ENCODE data around the gene FAF1.
"Not testable (repeated sequence)": the region's sequence is repeated elsewhere in the genome, so short reads cannot be mapped to it uniquely, and the experiment has no call there.

The FAF1 gene

GRCh38 chr1:50894340-50894739, 65.7 kb downstream of the FAF1 start:
- no peaks in the 10 kb centered on the region for H3K27me3 ChIP-seq (ENCODE audit: control insufficient read depth, low read length)
- no peak overlapping the region for H3K27ac ChIP-seq (ENCODE audit: low read depth, low read length)
- H3K79me2 ChIP-seq (ENCODE audit: control insufficient read depth, low read length): peaks cover 76% of the 10 kb centered on the region
- no peaks in the 10 kb centered on the region; the same call in 1 of the 2 replicates for H3K9me2 ChIP-seq (replicated peaks; ENCODE audit: control insufficient read depth, low read length)
- peaks cover 21% of the 10 kb centered on the region for H3K9me3 ChIP-seq (ENCODE audit: control insufficient read depth, insufficient read depth, low read length)
- H3K36me3 ChIP-seq (ENCODE audit: control insufficient read depth, low read length): peaks cover 30% of the 10 kb centered on the region
- no peaks in the 10 kb centered on the region for H3K4me1 ChIP-seq (ENCODE audit: control insufficient read depth, low read length)
- H4K20me1 ChIP-seq (ENCODE audit: control insufficient read depth, insufficient read depth, low read depth, low read length): 0 out of 2 replicates have a peak, but pooled peaks cover 5% of the 10 kb centered on the region
- no peak overlapping the region for H3K4me3 ChIP-seq (ENCODE audit: low read length)
- H3F3A ChIP-seq (ENCODE audit: control insufficient read depth, insufficient read depth): no peaks in the 10 kb centered on the region
- TF ChIP-seq EZH2phosphoT487 (IDR thresholded peaks at IDR 0.05; ENCODE audit: borderline replicate concordance, low read length): no peak
- no peak for TF ChIP-seq CTCF (IDR thresholded peaks at IDR 0.05; ENCODE audit: low read depth, low read length, poor library complexity, severe bottlenecking)
- H3K4me2 ChIP-seq (ENCODE audit: low read length): no peak overlapping the region

- H3F3A ChIP-seq (ENCODE audit: control insufficient read depth, insufficient read depth): no peaks in the 10 kb centered on the region
- H3K9me3 ChIP-seq (ENCODE audit: control insufficient read depth, insufficient read depth, low read length): peaks cover 21% of the 10 kb centered on the region
- no peaks in the 10 kb centered on the region; the same call in 1 of the 2 replicates for H3K9me2 ChIP-seq (replicated peaks; ENCODE audit: control insufficient read depth, low read length)
- H3K4me1 ChIP-seq (ENCODE audit: control insufficient read depth, low read length): no peaks in the 10 kb centered on the region
- H4K20me1 ChIP-seq (ENCODE audit: control insufficient read depth, insufficient read depth, low read depth, low read length): 0 out of 2 replicates have a peak, but pooled peaks cover 5% of the 10 kb centered on the region
- H3K27me3 ChIP-seq (ENCODE audit: control insufficient read depth, low read length): no peaks in the 10 kb centered on the region
- peaks cover 68% of the 10 kb centered on the region for H3K79me2 ChIP-seq (ENCODE audit: control insufficient read depth, low read length)
- H3K4me2 ChIP-seq (ENCODE audit: low read length): no peak overlapping the region
- H3K4me3 ChIP-seq (ENCODE audit: low read length): no peak overlapping the region
- H3K36me3 ChIP-seq (ENCODE audit: control insufficient read depth, low read length): peaks cover 30% of the 10 kb centered on the region
- no peak for TF ChIP-seq EZH2phosphoT487 (IDR thresholded peaks at IDR 0.05; ENCODE audit: borderline replicate concordance, low read length)
- no peak for TF ChIP-seq CTCF (IDR thresholded peaks at IDR 0.05; ENCODE audit: low read depth, low read length, poor library complexity, severe bottlenecking)
- H3K27ac ChIP-seq (ENCODE audit: low read depth, low read length): no peak overlapping the region
Observed at GRCh38 chr1:50893466-50893865, 66.6 kb downstream of the FAF1 start.

GRCh38 chr1:50887555-50887954, 72.5 kb downstream of the FAF1 start:
- not testable (repeated sequence) for H3K36me3 ChIP-seq (ENCODE audit: control insufficient read depth, low read length); H3K4me2 ChIP-seq (ENCODE audit: low read length); H3K9me2 ChIP-seq (replicated peaks; ENCODE audit: control insufficient read depth, low read length); H3K4me3 ChIP-seq (ENCODE audit: low read length); H3K27me3 ChIP-seq (ENCODE audit: control insufficient read depth, low read length); H3K9me3 ChIP-seq (ENCODE audit: control insufficient read depth, insufficient read depth, low read length); H3K27ac ChIP-seq (ENCODE audit: low read depth, low read length); H3F3A ChIP-seq (ENCODE audit: control insufficient read depth, insufficient read depth); H4K20me1 ChIP-seq (ENCODE audit: control insufficient read depth, insufficient read depth, low read depth, low read length); H3K4me1 ChIP-seq (ENCODE audit: control insufficient read depth, low read length)
- peaks cover 46% of the 10 kb centered on the region for H3K79me2 ChIP-seq (ENCODE audit: control insufficient read depth, low read length)

DNA sequence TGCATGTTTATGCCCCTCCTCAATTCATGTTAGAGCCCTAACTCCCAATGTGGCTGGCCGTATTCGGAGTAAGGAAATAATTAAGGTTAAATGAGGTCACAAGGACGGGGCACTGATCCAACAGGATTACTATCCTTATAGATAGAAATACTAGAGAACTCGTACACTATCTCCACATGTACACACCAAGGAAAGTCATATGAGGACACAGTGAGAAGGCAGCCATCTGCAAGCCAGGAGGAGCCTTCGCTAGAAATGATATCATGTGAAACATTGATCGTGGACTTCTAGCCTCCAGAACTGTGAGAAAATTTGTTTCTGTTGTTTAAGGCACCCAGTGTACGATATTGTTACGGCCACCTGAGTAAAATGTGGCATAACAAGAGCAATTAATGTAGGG, 79.7 kb downstream of the FAF1 start:
- H3K36me3 ChIP-seq (ENCODE audit: control insufficient read depth, low read length): no peaks in the 10 kb centered on the region
- H4K20me1 ChIP-seq (ENCODE audit: control insufficient read depth, insufficient read depth, low read depth, low read length): peaks cover 15% of the 10 kb centered on the region
- no peaks in the 10 kb centered on the region for H3K9me2 ChIP-seq (replicated peaks; ENCODE audit: control insufficient read depth, low read length)
- H3K27ac ChIP-seq (ENCODE audit: low read depth, low read length): no peak overlapping the region
- H3K4me3 ChIP-seq (ENCODE audit: low read length): no peak overlapping the region
- TF ChIP-seq CTCF (IDR thresholded peaks at IDR 0.05; ENCODE audit: low read depth, low read length, poor library complexity, severe bottlenecking): no peak
- TF ChIP-seq EZH2phosphoT487 (IDR thresholded peaks at IDR 0.05; ENCODE audit: borderline replicate concordance, low read length): no peak
- H3K9me3 ChIP-seq (ENCODE audit: control insufficient read depth, insufficient read depth, low read length): no peaks in the 10 kb centered on the region
- no peaks in the 10 kb centered on the region for H3F3A ChIP-seq (ENCODE audit: control insufficient read depth, insufficient read depth)
- no peak overlapping the region for H3K4me2 ChIP-seq (ENCODE audit: low read length)
- peaks cover 90% of the 10 kb centered on the region for H3K79me2 ChIP-seq (ENCODE audit: control insufficient read depth, low read length)
- H3K27me3 ChIP-seq (ENCODE audit: control insufficient read depth, low read length): no peaks in the 10 kb centered on the region
- no peaks in the 10 kb centered on the region for H3K4me1 ChIP-seq (ENCODE audit: control insufficient read depth, low read length)

All from DOHH2 (cell line).